Islet precursor cell (in vitro differentiated cells): ENCODE results near the gene METRN.
A peak's percentile ranks its signal among the peaks of the same experiment; 100 is the strongest.
"Not testable (repeated sequence)": the region's sequence is repeated elsewhere in the genome, so short reads cannot be mapped to it uniquely, and the experiment has no call there.

Experiments used
- DNase-seq: peaks from one replicate; pipeline ENCODE4 v3.0.0-alpha.2; 2018

The METRN gene

DNA sequence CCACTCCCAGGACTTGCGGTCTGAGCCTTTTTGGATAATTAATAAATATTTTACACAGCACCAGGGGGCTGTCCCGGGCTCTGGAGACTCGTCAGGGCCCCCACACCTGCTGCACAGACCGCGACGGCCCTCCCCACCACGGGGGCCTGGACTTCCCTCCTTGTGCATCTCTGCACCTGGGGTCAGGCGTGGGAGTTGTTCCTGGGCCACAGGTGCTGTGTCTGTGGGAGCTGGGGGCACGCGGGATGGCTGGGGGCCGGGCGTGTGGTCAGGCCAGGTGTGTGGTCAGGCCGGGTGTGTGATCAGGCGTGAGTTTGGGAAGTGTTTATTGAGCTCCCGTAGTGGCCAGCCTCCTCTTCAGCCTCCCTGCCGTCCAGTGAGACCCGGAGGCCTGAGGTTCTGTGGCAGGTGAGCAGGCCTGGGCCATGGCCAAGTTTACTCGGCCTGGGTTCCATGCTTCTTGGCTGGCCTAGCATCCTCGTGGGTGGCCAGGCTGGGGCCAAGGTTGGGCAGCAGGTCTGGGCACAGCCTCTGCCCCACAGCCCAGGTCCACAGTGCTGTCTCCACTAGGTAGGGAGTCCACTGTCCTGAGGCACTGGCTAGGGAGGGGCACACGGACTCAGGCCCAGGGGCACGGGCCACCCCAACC is 36.6 kb upstream of the METRN start:
- no peak for DNase-seq

DNA sequence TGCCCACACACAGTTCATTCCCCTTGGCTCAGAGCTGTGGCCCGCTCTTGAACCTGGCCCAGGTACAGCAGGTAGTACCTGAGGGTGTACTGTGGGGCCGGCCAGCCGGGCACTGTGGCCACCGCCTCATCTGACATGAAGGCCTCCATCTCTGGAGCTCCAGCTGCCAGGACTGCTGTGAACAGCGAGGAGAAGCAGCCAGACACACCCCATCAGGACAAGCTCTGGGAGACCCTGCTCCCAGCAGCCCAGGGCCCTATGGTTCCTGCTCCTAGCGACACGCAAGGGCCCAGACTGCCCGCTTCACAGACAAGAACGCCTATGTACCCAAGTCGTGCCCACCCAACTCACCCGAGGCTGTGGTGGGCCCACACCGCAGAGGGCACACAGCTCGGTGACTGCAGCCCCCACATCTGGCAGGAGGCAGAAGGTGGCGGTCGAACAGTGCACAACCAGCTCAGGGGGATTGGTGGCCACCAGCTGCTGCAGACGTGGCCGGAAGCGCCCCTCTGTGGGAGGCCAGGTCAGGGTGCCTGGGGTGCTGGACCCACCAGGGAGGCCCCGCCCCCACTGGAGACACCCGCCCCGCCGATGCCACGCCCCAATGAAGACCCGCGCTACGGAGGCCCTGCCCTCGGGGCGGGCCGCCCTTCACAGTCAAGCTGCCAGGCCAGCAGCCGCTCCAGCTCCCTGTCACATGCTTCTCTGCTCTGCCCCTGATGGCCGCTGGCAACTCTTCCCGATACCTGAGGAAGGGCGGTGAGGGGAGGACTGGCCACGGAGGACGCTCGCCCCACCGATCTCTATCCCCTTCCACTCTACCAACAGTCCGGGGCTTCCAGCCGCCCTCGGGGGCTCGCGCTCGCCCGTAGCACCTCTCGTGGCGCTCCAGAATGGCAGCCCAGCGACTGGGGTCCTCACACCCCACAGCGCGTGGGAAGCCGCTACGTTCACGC is 35.8 kb upstream of the METRN start:
- peak; percentile 90 for DNase-seq

DNA sequence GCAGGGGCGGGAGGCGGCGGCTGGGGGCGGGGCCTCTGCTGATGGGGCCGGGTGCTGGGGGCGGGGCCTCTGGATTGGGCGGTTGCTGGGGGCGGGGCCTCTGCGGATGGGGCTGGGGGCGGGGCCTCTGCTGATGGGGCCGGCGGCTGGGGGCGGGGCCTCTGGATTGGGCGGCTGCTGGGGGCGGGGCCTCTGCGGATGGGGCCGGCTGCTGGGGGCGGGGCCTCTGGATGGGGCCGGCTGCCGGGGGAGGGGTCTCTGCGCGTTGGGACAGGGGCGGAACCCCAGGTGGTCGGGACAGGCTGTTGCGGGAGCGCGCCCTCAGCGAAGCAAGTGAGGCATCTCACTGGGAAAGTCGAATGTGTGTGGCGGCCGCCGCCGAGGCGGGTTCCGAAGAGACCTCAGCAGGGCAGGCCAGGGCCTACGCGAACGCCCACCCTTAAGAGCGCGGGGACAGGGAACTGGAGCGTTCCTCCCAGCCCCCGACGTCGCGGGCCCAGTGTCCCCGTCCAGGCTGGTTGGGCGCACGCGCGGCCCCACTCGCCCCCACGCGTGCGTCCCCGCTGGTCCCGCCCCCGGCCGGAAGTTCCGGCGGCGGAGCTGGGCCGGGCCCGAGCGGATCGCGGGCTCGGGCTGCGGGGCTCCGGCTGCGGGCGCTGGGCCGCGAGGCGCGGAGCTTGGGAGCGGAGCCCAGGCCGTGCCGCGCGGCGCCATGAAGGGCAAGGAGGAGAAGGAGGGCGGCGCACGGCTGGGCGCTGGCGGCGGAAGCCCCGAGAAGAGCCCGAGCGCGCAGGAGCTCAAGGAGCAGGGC is 34.9 kb upstream of the METRN start, which contains the start of gene STUB1:
Gene STUB1 (plus strand): TSS at position 597 of the 811 bp plus-strand sequence. CDS start 116 bp downstream, at position 713.
- peak; percentile 96 for DNase-seq

- no peak for DNase-seq
These were observed 34.3 kb upstream of the METRN start for GRCh38 chr16:680625-680945.

GRCh38 chr16:680967-681745 is 33.8 kb upstream of the METRN start:
- peak; percentile 70 for DNase-seq

- no peak for DNase-seq
These were observed 33.0 kb upstream of the METRN start for GRCh38 chr16:681746-682427.

GRCh38 chr16:682493-683395 is 32.2 kb upstream of the METRN start:
- DNase-seq: no peak

- DNase-seq: no peak
These were observed 31.4 kb upstream of the METRN start for GRCh38 chr16:683396-684070.

DNA sequence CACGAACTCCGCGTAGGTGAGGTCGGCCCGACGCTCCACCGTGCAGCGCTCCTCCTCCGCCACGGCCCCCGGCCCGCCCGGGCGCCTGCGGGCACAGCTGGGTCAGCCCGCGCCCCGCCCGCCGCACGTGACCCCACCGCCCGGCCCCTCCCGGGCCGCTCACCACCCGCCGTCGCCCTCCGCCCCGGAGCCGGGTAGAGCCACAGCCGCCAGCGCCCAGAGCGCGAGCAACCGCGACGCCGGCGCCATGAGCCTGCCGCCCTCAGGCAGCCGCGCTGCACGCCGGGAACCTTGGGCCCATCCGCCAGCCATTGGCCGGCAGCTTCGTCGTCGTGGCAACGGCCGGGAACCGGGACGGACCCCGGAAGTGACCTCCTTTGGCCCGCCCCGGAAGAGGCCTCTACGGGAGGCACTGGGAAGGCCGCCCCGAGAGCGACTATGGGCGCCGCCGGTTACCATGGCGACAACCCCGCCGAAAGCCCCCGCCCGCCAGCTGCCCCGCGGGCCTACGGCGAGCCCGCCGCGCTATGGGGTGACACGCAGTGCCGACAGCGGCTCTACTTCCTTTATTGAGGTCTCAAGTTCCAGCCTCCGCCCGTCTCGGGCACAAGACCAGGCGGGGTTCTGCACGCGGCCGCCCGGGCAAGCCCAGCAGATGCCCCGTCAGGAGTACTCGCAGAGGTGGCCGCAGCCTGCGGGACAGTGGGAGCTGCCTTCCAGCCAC is 30.7 kb upstream of the METRN start, which contains the start of gene JMJD8:
Gene JMJD8 (minus strand): TSS at position 264 of the 724 bp plus-strand sequence. CDS start 15 bp downstream, at position 249.
- DNase-seq: peak; percentile 97

GRCh38 chr16:684961-685696 is 29.8 kb upstream of the METRN start:
- DNase-seq: no peak

GRCh38 chr16:685967-686366 is 29.0 kb upstream of the METRN start:
- no peak for DNase-seq

GRCh38 chr16:686459-687260 is 28.3 kb upstream of the METRN start:
- DNase-seq: no peak

GRCh38 chr16:687499-687898 is 27.4 kb upstream of the METRN start:
- no peak for DNase-seq

DNA sequence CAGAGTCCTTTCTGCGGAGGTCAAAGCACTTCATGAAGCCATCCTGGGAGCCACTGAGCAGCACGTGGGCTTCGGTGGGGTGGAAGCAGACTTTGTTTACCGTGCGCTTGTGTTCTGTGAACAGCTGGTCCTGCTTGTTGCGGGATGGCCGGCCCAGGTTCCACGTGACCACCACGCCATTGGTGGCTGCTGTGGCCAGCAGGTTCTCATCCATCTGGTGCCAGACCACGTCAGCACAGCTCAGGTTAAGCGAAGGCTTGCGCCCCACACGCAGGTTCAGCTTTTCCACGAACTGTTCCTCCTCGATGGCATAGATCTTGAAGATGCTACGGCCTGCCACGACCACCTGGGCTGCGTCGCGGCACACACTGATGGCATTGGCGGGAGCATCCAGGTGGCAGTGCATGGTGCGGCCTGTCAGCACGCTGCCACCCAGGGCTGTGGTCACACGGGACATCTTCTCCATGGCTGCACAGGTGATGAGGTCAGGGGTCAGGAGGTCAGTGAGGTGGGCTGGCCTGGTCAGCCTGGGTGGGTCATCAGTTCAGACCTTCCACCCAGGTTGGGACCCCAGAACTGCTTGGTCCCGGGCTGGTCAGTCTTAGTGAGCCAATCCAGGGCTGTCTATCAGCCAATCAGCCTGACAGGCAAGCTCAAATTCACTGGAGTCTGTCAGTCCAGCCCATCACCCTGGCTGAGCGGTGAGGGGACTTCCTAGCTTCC is 25.6 kb upstream of the METRN start:
- DNase-seq: no peak

- not testable (repeated sequence) for DNase-seq
These were observed 23.7 kb upstream of the METRN start for GRCh38 chr16:691242-691641.

- DNase-seq: no peak
These were observed 22.4 kb upstream of the METRN start for GRCh38 chr16:692356-693108.
